Gastrocnemius medialis (tissue), 4 donors: ENCODE results near the gene TBCK. TPM values are rescaled to one million over a fixed set of nuclear protein-coding genes. Genes with fewer than 3 reads are reported as not detected.

ENCODE experiments used
- ATAC-seq, 2 donors: fragments of 150-250 bp; one replicate each; pipeline ENCODE4 v1.9.1; 2016
- DNase-seq, 2 donors: peaks; one replicate each; pipeline ENCODE4 v3.0.0-alpha.2; 2019
- H3K27ac ChIP-seq, 4 donors: fragments of 200-600 bp; sonication (generic); 1 replicate in 1 of 4; 2 replicates in 3 of 4; pipeline ENCODE4 v1.5.1; 2016 to 2018; ENCODE audit warnings: mild to moderate bottlenecking in 2 of 4, moderate library complexity in 1 of 4
- H3K27me3 ChIP-seq, 3 donors: fragments of 200-600 bp; sonication (generic) in 2 of 3; 1 replicate in 1 of 3; 2 replicates in 2 of 3; pipeline versions ENCODE4 v1.5.1 to v1.6.0; 2016 to 2019; ENCODE audit warnings: mild to moderate bottlenecking in 1 of 3, moderate library complexity in 1 of 3
- H3K36me3 ChIP-seq, 2 donors: fragments of 200-600 bp; sonication (generic) in 1 of 2; one replicate each; pipeline ENCODE4 v1.5.1; 2017 to 2018
- H3K4me1 ChIP-seq, 2 donors: fragments of 200-600 bp; sonication (generic) in 1 of 2; one replicate each; pipeline ENCODE4 v1.5.1; 2016 to 2017; ENCODE audit warnings: mild to moderate bottlenecking in 2 of 2
- H3K4me3 ChIP-seq, 4 donors: fragments of 200-600 bp; sonication (generic) in 3 of 4; 1 replicate in 1 of 4; 2 replicates in 3 of 4; pipeline ENCODE4 v1.5.1; 2016 to 2019; ENCODE audit warnings: mild to moderate bottlenecking in 2 of 4
- H3K9me3 ChIP-seq, 3 donors: fragments of 200-600 bp; sonication (generic) in 2 of 3; 1 replicate in 1 of 3; 2 replicates in 2 of 3; pipeline ENCODE4 v1.5.1; 2016 to 2019
- CTCF ChIP-seq, 5 experiments: fragments of 450-650 bp in 3 of 5; fragments of 200-600 bp in 2 of 5; sonication (generic) in 2 of 5; IDR thresholded peaks in 4 of 5; conservative IDR thresholded peaks in 1 of 5; 1 replicate in 4 of 5; 2 replicates in 1 of 5; pipeline ENCODE4 v1.5.1; 2016 to 2019; ENCODE audit warnings: antibody characterized with exemption in 5 of 5, mild to moderate bottlenecking in 3 of 5, moderate library complexity in 3 of 5
- POLR2A ChIP-seq, 2 donors: fragments of 450-650 bp; IDR thresholded peaks; one replicate each; pipeline ENCODE4 v1.6.1; 2017; ENCODE audit warnings: antibody characterized with exemption in 2 of 2, mild to moderate bottlenecking in 2 of 2, moderate library complexity in 2 of 2
- in situ Hi-C, 4 donors: fragments of 200-750 bp; cut with MboI; loops; one replicate each; pipeline versions ENCODE4 v1.15.0 to v1.8.0; 2017; ENCODE audit warnings: low sequenced_read_pairs in 4 of 4
- intact Hi-C: fragments of 100-400 bp; cut with DNase I; formaldehyde crosslinking; loops from one replicate; pipeline ENCODE4 v1.15.1; 2023; ENCODE audit warnings: low total_unique reads
- total RNA-seq, 4 donors: library from RNA; depleted of rRNA; stranded (reverse); fragments of >200 nt; gene quantifications; one replicate each; pipeline versions ENCODE4 v1.1.0 to v1.2.3, GENCODE V29; 2016

Gene TBCK
- total RNA-seq, 4 donors from 2014 or later = 8.1 to 17.7 (median 12.2) TPM

- in situ Hi-C loops = no loop called here
- TF ChIP-seq POLR2A (IDR thresholded peaks at IDR 0.05) (no peak), CTCF (IDR thresholded peaks at IDR 0.05 in 4 of 5, conservative IDR thresholded peaks at IDR 0.05 in 1 of 5) (no peak)
These were observed 281.3 kb downstream of the TBCK start for GRCh38 chr4:106034751-106035150.

GRCh38 chr4:106034220-106034619 is 281.8 kb downstream of the TBCK start:
- Histone ChIP-seq H3K27me3 (no peaks in the 10 kb centered on the region), H3K4me1 (no peaks in the 10 kb centered on the region), H3K36me3 (no peaks in the 10 kb centered on the region), H3K4me3 (no peak overlapping the region), H3K27ac (no peak overlapping the region), H3K9me3 (no peaks in the 10 kb centered on the region)
- DNase-seq (no peak), ATAC-seq (no peak)
- in situ Hi-C loops = no loop called here
- intact Hi-C loops = no loop called here
- TF ChIP-seq CTCF (IDR thresholded peaks at IDR 0.05 in 4 of 5, conservative IDR thresholded peaks at IDR 0.05 in 1 of 5) = no peak
- TF ChIP-seq POLR2A (IDR thresholded peaks at IDR 0.05) = no peak

More at GRCh38 chr4:106034751-106035150, 281.3 kb downstream of the TBCK start:
- Histone ChIP-seq H3K27ac (no peak overlapping the region), H3K9me3 (no peaks in the 10 kb centered on the region), H3K4me3 (no peak overlapping the region), H3K4me1 (no peaks in the 10 kb centered on the region), H3K27me3 (no peaks in the 10 kb centered on the region), H3K36me3 (no peaks in the 10 kb centered on the region)
- DNase-seq (no peak), ATAC-seq (no peak)
- intact Hi-C loops = no loop called here

GRCh38 chr4:106033469-106033868 is 282.5 kb downstream of the TBCK start:
- Histone ChIP-seq H3K9me3 (no peaks in the 10 kb centered on the region), H3K36me3 (no peaks in the 10 kb centered on the region), H3K4me3 (no peak overlapping the region), H3K4me1 (no peaks in the 10 kb centered on the region), H3K27ac (no peak overlapping the region), H3K27me3 (no peaks in the 10 kb centered on the region)
- in situ Hi-C loops (no loop called here), intact Hi-C loops (no loop called here)
- no peak for ATAC-seq
- DNase-seq = no peak
- TF ChIP-seq CTCF (IDR thresholded peaks at IDR 0.05 in 4 of 5, conservative IDR thresholded peaks at IDR 0.05 in 1 of 5) = no peak
- no peak for TF ChIP-seq POLR2A (IDR thresholded peaks at IDR 0.05)

- no peaks in the 10 kb centered on the region for H3K36me3 ChIP-seq
- no peak for ATAC-seq
These were observed 283.1 kb downstream of the TBCK start for GRCh38 chr4:106032851-106033286.

More at GRCh38 chr4:106032851-106033286, 283.1 kb downstream of the TBCK start:
- in situ Hi-C loops (no loop called here), intact Hi-C loops (no loop called here)
- TF ChIP-seq CTCF (IDR thresholded peaks at IDR 0.05 in 4 of 5, conservative IDR thresholded peaks at IDR 0.05 in 1 of 5) (no peak), POLR2A (IDR thresholded peaks at IDR 0.05) (no peak)
- H3K9me3 ChIP-seq = no peaks in the 10 kb centered on the region
- H3K27me3 ChIP-seq = no peaks in the 10 kb centered on the region
- no peak for DNase-seq
- no peak overlapping the region for H3K27ac ChIP-seq
- no peak overlapping the region for H3K4me3 ChIP-seq
- no peaks in the 10 kb centered on the region for H3K4me1 ChIP-seq
